WERI-Rb-1 (cell line): Measurements from ENCODE around the gene ARID1A.

Source experiments
- DNase-seq: peaks from one replicate; pipeline ENCODE4 v3.0.0-alpha.2; 2020
- H3K27ac ChIP-seq: fragments of 250-450 bp; sonication (Bioruptor Pico); 2 replicates; pipeline ENCODE4 v1.5.1; 2020; ENCODE audit warnings: mild to moderate bottlenecking, moderate library complexity
- H3K27me3 ChIP-seq: fragments of 250-450 bp; sonication (Bioruptor Pico); 2 replicates; pipeline ENCODE4 v1.5.1; 2021; ENCODE audit warnings: mild to moderate bottlenecking, low read depth, moderate library complexity; ENCODE audit not compliant: insufficient read depth, severe bottlenecking
- H3K36me3 ChIP-seq: fragments of 250-450 bp; sonication (Bioruptor Pico); 2 replicates; pipeline ENCODE4 v1.5.1; 2020; ENCODE audit warnings: mild to moderate bottlenecking, moderate library complexity
- H3K4me3 ChIP-seq: 2 replicates; pipeline ENCODE4 v1.5.1; 2011; ENCODE audit warnings: low read depth, mild to moderate bottlenecking, control low read depth, low read length
- H3K9me3 ChIP-seq: fragments of 250-450 bp; sonication (Bioruptor Pico); 2 replicates; pipeline ENCODE4 v1.5.1; 2021; ENCODE audit warnings: mild to moderate bottlenecking, moderate library complexity; ENCODE audit not compliant: severe bottlenecking
- CTCF ChIP-seq: IDR thresholded peaks from 2 replicates; pipeline ENCODE4 v1.5.1; 2011; ENCODE audit warnings: low read depth, mild to moderate bottlenecking, control low read depth, inconsistent platforms, low read length

Gene ARID1A

DNA sequence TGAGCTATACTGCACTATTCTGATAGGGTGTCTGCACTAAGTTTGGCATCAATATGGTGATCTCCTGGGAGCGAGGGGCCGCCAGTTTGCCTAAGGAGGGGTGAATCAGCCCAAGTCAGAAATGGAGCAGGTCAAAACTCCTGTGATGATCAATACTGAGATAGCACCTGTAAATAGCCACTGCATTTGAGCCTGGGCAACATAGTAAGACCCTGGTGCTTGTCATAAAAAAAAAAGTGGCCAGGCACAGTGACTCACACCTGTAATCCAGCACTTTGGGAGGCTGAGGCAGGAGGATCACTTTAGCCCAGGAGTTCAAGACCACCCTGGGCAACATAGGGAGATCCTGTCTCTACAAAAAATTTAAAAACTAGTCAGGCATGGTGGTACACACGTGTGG is 119.1 kb downstream of the ARID1A start:
- H3K27me3 ChIP-seq, result no peaks in the 10 kb centered on the region
- no peak overlapping the region for H3K4me3 ChIP-seq
- no peak overlapping the region for H3K27ac ChIP-seq
- no peaks in the 10 kb centered on the region for H3K9me3 ChIP-seq
- no peak for TF ChIP-seq CTCF
- no peaks in the 10 kb centered on the region for H3K36me3 ChIP-seq
- DNase-seq, result no peak

DNA sequence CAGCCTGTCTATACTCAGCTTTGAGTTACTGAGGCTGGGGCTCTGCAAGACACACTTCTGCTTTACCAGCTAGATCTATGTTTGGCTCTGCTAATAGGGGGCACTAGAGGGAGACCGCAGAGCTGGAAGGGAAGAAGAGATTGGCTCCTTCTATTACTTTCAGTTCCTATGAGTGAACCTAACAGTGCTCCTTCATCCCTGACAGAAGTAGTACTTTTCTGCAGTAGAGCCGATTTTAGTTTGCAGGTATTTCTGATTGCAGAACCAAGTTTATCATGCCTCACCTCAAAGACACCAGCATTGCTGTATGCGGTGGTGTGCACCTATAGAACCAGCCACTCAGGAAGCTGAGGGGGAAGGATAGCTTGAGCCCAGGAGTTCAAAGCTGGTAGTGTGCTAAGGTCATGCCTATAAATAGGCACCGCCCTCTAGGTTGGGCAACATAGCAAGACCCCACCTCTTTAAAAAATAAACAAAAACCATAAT is 125.0 kb downstream of the ARID1A start:
- DNase-seq, result no peak
- Histone ChIP-seq H3K9me3 (no peaks in the 10 kb centered on the region), H3K27ac (no peak overlapping the region), H3K27me3 (no peaks in the 10 kb centered on the region), H3K36me3 (no peaks in the 10 kb centered on the region), H3K4me3 (no peak overlapping the region)
- peak; percentile 31; the same call in 1 of the 2 replicates for TF ChIP-seq CTCF

DNA sequence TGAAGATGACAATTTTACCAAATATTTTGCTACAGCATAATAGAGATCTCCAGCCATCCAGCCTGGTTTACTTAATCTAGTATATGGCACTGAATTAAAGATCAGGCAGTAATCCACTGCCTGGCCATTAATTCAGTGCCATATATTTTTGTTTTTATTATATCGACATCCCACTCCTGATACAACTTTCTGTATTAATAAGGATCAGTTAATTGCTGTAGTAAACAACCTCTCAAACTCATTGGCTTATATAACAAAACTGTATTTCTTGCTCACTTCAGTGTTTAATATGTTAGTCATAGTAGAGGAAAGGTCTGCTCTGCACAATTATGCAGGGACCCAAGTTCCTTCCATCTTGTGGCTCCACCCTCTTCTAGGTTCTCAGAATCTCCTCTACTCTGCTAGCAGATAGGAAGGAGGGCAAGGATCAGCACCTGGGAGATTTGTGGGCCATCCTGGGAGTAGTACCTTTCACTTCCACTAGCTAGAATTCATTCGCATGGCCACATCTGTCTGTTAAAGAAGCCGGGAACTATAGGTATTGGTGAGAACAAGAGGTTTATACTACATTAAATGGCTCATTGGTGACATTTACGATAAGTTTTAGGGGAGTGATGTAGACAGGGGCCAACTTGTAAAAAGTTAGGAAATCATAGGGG is 127.1 kb downstream of the ARID1A start:
- no peak for TF ChIP-seq CTCF

GRCh38 chr1:26824731-26825130 is 128.9 kb downstream of the ARID1A start:
- Histone ChIP-seq H3K27me3 (no peaks in the 10 kb centered on the region), H3K27ac (no peak overlapping the region), H3K36me3 (peaks cover 7% of the 10 kb centered on the region; the same call in 1 of the 2 replicates), H3K9me3 (no peaks in the 10 kb centered on the region), H3K4me3 (no peak overlapping the region)
- no peak for TF ChIP-seq CTCF
- DNase-seq, result no peak

More for the DNA sequence above, 127.1 kb downstream of the ARID1A start:
- Histone ChIP-seq H3K27ac (no peak overlapping the region), H3K4me3 (no peak overlapping the region), H3K36me3 (no peaks in the 10 kb centered on the region), H3K9me3 (no peaks in the 10 kb centered on the region), H3K27me3 (no peaks in the 10 kb centered on the region)
- DNase-seq, result no peak

GRCh38 chr1:26826261-26827105 is 130.7 kb downstream of the ARID1A start, which contains the start of gene ZDHHC18:
Gene ZDHHC18, plus strand, starts transcription at chr1:26826688. Its CDS starts 117 bp downstream, at chr1:26826805.
- no peaks in the 10 kb centered on the region for H3K9me3 ChIP-seq
- peak within 1 kb of the TSS; percentile 81 for H3K27ac ChIP-seq
- DNase-seq, result peak; percentile 56
- peak; percentile 60 for TF ChIP-seq CTCF
- H3K4me3 ChIP-seq, result peak within 1 kb of the TSS; percentile 57
- no peaks in the 10 kb centered on the region for H3K27me3 ChIP-seq
- peaks cover 24% of the 10 kb centered on the region for H3K36me3 ChIP-seq
